HG02798 (cell line): ENCODE measurements around the gene CDC23.
"Not testable (repeated sequence)": the region's sequence is repeated elsewhere in the genome, so short reads cannot be mapped to it uniquely, and the experiment has no call there.

Experiments used
- ATAC-seq: cut with Tn5 transposase; IDR thresholded peaks from one replicate; pipeline ENCODE4 v1.9.1; 2021; ENCODE audit warnings: mild to moderate bottlenecking; ENCODE audit not compliant: unreplicated experiment, poor library complexity

The CDC23 gene, protein sequence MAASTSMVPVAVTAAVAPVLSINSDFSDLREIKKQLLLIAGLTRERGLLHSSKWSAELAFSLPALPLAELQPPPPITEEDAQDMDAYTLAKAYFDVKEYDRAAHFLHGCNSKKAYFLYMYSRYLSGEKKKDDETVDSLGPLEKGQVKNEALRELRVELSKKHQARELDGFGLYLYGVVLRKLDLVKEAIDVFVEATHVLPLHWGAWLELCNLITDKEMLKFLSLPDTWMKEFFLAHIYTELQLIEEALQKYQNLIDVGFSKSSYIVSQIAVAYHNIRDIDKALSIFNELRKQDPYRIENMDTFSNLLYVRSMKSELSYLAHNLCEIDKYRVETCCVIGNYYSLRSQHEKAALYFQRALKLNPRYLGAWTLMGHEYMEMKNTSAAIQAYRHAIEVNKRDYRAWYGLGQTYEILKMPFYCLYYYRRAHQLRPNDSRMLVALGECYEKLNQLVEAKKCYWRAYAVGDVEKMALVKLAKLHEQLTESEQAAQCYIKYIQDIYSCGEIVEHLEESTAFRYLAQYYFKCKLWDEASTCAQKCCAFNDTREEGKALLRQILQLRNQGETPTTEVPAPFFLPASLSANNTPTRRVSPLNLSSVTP

DNA sequence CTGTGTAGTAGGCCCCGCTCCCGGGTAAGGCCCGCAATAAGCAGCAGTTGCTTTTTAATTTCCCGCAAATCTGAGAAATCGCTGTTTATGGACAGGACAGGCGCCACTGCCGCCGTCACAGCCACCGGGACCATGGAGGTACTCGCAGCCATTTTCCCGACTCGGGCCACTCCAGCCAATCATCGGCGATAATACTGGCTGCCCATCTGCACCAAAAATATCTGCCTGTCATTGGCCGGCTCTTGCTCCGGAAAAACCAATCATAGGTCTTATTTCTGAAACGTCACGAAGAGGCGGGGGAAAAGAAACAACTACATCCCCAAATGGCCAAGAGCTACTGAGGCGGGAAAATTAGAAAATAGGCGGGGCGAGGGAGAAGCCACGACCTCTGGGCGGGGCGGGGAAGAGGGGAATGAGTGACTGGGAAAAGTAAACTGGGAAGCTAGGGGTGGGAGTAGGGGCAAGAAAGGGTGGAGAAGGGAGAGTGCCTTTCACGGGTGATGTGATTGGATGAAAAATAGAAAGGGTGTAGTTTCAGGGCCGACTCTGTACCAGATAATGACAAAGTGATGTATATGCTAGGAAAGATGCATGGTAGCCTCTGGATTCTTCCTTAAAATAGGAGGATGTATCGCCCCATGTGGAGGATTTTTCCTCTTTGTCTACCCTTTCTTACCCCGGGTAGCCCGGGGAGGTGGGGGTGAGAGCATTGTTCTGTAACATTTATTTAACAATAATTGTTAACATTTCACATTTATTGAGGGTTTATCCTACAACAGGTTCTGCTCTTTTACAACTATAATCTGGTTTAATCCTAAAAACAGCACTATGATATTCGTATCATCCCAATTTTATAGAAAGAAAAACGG, at the start of gene CDC23:
CDC23 (minus strand) TSS at position 163 of the 869 bp plus-strand sequence; CDS start at position 152, 11 bp downstream.
- peak; percentile 98 for ATAC-seq

DNA sequence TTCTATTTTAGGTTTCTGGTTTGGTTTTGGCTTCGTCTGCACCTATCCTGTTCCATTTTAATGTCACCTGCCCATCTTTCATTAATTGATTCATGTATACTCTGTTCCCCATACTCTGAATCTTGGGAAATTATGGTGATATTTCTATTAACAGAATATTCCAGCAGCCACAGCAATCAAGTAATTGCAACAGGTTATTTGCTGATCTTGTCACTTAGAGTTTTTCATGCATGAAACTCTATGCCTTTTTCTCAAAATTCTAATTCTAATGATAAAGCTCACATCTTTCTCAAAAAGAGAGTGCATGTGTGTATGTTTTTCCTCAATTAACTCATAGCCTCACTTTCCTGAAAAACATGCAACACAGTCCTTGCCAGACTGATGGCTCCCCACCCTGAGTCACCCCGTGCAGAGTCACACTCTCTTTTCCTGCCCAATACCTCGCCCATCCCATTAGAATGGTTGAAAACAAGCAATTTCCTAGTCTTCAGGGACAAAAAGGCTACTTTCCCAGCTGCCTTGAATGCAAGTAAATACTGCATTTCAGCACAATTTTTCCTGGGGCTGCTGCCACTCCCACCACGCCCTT, 45.7 kb upstream of the CDC23 start:
- no peak for ATAC-seq

DNA sequence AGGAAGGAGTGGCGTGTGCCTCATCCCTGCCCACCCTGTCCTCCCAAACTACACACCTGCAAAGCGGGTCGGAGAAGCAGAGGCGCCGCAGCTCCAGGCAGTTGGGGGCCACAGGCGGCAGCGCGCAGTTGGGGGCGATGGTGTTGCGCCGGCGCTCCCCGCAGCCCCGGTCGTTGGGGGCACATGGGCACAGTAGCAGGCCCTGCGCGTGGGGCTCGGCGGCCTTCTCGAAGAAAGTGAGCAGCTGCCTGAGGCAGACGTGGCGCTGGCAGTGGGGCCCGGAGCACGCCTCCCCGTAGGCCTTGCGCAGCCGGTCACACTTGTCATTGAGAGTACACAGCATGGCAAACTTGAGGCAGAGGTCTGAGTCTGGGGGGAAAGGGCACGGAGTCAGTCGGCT, 44.5 kb upstream of the CDC23 start:
- ATAC-seq: no peak

DNA sequence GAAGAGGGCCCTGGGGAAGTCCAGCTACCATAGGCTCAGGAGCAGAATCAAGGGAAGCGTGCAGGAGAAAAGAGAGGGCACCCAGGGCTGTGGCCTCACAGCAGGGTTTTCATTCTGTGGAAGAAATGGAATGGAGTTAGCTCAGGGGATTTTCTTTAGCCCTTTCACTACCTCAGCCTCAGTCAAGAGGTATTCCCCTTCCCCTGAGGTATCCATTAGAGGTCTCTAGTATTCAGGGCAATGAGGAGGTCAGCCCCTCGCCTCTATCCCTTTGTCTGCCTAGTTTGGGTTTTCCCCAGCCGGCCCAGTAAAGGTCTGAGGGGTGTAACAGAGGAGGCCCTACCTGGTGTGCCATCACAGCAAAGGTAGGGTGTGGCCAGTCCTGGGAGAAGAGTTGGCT, 39.8 kb upstream of the CDC23 start:
- ATAC-seq: no peak

DNA sequence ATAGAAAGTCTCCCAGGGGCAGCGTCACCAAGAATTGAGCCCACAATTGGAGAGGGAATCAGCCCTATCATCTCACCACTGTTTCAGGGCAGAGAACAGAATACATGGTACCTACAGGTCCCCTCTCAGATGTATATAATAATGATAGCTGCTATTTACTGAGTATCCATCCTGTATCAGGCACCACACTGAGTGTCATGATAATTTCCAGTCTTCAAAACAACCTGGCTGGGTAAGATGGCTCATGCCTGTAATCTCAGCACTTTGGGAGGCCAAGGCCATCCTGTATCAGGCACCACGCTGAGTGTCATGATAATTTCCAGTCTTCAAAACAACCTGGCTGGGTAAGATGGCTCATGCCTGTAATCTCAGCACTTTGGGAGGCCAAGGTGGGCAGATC, 34.7 kb upstream of the CDC23 start:
- ATAC-seq: not testable (repeated sequence)

DNA sequence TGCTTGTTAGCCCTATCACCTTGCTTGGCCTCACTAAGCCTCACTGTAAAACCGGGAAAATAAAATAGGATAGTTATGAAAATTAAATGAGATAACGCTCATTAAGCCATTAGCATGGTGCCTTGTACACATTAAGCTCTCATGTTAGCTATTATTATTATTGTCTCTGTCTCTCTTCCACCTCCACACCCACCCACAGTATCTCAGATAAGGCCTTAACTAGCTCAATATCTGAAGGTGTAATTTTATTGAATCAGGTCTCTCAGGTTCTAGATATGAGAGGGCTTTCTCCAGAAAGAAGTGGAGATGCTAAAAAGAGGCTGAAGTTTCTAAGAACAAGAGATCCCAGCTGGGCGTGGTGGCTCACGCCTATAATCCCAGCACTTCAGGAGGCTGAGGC, 33.7 kb upstream of the CDC23 start:
- no peak for ATAC-seq

DNA sequence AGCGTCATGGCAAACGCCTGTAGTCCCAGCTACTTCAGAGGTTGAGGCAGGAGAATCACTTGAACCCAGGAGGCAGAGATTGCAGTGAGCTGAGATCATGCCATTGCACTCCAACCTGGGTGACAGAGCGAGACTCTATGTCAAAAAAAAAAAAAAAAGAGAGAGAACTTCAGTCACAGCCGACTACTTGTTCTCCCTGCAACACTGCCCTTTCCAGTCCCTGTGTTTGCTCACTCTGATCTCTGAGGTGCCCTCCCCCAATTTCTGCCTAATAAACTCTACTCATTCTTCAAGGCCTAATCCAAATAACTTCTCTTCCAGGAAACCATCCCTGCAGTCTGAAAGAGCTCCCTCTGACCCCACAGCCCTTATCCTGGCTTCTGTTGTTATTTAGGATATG, 33.2 kb upstream of the CDC23 start:
- no peak for ATAC-seq

DNA sequence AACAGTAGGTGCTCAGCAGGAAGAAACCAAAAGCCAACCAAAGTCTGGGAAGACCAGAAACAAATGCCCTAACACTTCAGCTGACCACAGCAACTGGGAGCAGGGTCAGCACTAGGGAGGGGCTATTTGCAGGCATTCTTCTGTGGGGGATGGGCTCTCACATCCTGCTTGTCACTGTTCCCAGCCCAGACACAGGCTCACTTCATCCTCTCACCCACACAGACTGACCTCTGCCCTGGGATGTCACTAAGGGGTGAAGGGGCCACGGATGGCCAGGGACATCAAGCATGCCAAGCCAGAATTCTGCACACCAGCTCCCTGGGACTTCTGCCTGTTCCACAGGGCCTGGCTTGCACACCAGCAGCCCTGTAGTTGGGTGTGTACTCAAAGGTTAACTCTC, 32.6 kb upstream of the CDC23 start:
- no peak for ATAC-seq

DNA sequence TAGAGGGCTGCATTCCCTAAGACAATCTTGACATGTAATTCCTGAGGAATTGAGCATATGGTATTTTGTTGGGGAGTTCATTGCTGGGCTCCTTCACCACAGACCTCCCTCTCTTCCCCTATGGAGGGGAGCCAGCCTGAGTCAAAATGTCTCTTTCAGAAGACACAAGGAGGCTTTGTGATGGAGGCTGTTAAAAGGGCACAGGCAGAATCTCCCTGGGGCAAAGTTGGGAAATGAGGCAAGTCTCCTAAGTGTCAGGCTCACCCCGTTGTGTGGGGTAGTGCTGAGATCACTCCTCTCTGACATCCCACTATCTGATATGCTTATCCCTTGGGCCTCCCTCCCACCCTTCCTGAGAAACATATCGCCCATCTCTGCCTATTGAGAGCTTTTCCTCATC, 30.7 kb upstream of the CDC23 start:
- no peak for ATAC-seq

DNA sequence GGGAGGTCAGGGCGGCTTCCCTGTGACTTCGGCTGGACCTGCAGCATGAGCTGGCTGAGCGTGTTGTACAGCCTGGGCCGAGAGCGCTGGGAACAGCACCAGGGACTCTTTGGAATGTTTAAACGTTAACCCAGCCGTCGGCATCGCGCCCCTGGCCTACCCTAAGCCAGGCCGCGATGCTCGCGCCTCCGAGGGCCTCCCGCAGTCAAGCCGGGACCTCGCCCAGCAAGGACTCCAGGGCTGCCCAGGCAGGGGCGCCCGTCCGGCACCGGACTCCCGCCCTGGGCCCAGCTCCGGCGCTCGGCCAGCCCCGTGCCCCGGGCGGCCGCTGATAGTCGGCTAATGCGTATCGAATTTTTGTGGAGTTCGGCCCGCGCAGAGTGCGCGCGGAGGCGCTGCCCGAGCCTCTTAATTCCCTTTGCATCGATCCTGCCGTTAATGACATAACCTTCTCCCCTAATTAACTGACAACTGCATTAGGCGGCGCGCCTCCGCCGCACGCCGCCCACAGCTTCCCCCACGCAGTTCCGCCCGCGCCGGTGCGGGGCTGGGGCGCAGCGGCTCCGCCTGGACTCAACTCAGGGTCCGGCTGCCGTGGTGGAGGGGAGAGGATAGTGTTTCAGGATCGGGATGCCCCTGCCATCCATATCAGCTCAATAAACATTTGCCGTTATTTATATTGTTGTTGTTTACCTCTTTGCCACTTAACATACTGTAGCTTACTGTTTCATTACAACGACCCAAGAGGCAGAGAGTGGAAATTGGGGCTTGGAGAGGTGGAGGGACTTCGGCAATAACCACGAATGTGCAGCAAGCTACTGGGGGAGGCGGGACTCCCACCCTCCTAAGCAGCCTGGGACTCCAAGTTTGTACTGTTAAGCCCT, 28.8 kb upstream of the CDC23 start:
- ATAC-seq: peak; percentile 38

DNA sequence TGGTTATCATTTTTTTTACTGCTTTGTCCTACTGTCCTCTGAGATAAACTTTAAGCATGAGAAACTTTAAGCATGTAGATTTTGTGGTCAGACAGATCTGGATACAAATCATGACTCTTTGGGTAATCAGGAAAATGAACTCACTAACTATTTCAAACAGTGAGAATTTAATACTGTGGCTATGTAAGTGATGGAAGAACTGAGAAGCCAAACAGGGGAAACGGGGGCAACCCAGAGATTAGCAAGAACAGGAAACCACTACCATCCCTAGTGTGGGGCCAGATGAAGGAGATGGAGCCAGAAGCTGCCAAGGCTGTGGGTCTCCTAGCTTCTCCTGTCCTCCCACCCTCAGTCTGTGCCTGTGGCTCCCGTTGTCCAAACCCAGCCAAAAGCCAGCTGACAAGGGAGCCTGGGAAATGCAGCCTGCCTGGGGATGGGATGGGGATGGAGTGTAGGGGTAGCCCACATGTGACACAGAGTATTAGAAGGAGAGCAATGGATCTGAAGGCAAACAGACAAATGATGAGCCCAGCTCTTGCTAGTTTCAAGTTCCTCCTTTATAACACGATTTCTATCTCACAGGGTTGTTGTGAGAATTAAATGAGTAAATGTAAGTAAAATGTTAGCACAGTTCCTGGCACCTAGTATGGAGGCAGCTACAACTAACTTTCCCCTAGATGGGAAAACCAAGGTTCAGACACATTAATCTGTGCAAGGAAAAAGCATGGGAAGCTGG, 27.7 kb upstream of the CDC23 start:
- ATAC-seq: no peak

DNA sequence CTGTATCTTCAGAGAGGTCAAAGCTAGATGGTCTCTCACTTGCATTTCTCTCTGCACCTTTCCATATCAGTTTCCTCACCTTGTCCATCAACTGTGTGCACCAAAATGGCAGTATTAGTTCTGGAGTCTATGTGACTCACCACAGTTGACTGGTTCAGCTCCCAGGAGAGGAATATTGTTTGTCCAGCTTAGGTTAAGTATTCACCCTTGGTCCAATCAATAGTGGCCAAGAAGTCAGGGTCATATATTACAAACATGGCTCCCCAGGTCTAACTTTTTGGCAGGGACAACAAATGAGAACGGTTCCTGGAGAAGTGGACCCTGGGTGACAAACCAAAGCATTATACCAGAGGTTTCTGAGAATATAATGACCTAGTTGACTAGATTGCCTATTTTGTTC, 24.9 kb upstream of the CDC23 start:
- no peak for ATAC-seq

DNA sequence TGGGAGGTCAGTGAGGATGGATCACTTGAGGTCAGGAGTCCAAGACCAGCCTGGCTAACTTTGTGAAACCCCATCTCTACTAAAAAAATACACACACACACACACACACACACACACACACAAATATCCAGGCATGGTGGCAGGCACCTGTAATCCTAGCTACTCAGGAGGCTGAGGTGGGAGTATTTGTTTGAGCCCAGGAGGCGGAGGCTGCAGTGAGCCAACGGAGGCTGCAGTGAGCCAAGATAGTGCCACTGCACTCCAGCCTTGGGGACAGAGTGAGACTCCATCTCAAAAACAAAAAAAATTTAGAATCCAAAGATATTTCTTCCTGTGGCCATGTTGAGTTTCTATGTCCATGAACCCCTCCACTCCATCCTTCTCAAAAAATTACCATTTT, 21.5 kb upstream of the CDC23 start:
- no peak for ATAC-seq

DNA sequence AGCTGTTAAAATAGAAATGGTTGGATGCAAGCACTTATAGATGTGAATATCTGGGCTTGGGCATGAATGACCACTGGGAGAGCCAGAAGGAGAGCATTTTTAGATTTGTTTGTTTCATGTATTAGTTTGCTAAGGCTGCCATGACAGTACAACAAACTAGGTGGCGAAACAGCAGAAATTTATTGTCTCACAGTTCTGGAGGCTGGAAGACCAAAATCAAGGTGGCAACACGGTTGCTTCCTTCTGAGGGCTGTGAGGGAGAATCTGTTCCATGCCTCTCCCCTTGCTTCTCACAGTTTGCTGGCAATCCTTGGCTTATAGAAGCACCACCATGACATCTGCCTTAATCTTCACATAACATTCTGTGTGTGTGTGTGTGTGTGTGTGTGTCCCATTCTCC, 20.2 kb upstream of the CDC23 start:
- ATAC-seq: no peak

DNA sequence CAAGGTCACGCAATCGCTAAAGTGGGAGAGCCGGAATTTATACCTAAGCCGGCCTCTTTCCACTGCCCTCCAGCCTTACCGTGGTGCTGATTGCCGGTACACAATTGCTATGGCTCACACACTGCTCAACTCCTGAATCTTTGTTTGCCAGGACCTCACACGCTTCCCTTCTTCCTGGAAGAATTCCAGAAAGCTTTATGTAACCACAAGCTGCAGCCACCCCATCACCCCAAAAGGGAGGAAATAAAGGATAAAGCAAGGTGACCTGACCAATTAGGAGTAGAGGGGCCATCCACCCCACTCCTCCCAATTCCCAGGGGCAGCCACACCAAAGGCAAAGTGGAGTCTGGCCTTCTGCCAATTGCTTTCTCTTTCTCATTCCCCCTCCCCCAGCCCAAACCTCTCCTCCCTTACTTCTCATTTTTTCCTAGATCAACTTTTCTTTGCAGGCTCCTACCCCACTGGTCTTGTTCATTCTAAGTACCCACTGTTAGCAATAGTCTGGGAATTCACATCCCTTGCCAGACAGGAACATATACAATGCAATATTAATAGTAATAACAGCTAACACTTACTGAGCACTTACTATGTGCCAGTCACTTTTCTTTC, 18.0 kb upstream of the CDC23 start:
- ATAC-seq: no peak

DNA sequence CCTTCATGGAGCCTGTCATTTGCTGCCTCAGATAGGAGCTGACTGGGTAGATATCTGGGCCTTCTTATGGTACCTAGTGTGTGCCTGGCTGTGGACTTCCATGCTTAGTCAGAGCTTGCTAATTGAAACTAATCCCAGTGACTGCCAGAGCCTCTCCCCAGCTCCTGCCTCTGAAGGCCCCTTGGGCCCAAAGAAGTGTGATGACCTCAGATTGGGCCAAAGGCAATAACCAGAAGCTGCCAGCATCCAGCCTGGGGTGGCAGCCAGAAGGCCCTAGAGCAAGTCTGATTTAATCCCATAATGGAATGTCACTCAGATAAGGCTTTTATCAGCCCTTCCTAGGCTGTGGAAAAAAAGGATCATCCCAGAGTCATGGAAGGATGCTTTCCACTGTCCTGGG, 17.1 kb upstream of the CDC23 start:
- ATAC-seq: no peak

DNA sequence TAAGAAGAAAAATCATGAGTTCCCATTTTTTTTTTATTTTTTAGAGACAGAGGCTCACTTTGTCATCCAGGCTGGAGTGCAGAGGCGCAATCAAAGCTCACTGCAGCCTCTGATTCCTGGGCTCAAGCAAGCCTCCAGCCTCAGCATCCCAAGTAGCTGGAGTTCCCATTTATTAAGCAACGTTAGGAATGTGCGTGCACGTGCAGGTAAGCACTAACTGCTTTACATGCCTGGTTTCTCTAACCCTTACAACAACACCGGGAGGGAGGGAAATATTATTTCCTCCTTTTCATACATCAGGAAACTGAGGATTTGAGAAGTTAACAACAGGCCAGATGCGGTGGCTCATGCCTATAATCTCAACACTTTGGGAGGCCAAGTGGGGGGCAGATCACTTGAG, 16.3 kb upstream of the CDC23 start:
- no peak for ATAC-seq

DNA sequence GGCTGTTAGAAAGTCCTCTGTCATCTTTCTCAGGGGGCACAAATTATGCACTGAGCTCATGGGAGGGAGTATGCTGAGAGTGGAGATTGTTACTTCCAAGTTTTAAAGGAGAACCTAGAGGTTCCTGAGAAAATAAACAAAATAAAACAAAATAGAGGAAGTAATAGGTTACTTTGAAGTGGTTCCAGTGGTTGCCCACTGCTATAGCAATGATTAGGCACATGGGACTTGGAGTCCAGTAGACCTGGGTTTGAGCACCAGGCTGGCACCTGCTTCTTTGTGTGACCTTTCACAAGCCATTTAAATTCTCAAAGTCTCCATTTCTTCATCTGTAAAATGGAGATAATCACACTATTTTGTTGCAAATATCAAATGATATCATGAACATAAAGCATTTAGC, 13.8 kb upstream of the CDC23 start:
- no peak for ATAC-seq

DNA sequence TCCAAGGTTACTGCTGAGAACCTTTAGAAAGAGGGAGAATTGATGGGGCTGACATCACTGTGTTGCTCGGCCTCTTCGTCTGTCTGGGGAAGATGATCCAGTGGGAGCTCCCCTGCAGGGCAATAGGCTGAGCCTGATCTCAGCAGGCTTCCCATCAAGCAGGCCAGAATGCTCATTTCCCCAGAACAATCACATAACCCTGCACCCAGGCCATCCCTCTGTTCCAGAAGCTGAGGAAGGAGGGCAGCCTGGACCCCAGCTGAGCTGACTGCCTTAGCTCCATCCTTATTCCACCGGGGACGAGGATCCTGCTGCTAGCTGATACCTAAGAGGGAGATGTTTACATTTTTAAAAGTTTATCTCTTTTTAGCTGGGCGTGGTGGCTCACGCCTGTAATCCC, 11.6 kb upstream of the CDC23 start:
- ATAC-seq: no peak
